ENCODE data around the gene DAND5. TPM values are rescaled to one million over a fixed set of nuclear protein-coding genes. Genes with fewer than 3 reads are reported as not detected.
A peak's percentile ranks its signal among the peaks of the same experiment; 100 is the strongest.

Gene DAND5
- total and polyA plus RNA-seq, 8 donors, result 0.13 to 0.54 (median 0.30) TPM; not detected in 1

DNA sequence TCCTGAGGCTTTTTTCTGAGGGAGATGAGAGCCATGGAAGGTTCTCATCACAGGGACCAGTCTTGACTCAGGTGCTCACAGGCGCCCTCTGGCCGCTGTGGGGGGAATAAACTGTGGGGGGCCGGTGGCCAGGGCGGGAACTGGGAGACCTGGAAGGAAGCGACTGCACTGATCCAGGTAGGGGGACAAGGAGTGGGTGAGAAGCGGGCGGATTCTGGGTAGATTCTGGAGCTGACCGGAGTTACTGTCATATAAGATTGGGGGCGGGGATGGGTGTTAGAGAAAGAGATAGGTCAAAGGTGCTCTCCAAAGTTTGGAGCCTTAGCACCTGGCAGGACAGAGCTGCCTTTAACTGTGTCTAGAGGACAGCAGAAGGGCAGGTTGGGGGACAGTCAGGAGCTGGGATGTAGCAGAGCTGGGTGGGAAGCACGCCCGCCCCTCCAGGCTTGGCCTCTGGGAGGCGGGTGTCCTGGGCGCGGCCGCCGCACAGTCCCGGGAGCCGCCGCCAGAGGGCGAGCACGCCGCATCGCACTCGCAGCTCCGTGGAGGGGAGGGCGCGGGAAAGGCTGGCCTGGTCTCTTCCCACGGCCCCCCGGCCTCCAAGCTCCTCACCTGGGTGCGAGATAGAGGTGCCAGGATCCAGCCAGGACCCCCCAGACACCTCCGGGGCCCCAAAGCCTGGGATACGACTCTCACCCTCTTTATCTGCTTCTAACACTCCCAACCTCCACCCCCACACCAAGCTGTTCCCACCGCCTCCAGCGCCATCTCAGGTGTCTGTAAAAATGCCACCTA, 4.2 kb upstream of the DAND5 start:
- peak overlapping the region; percentile 26 to 42 for H3K4me3 ChIP-seq
- H3K4me1 ChIP-seq, result peaks cover 0 to 10% of the 10 kb centered on the region in 2 donors
- ATAC-seq (peak; percentile 99), DNase-seq (peak; percentile 68 to 97 (median 78))
- H3K9me3 ChIP-seq, result no peaks in the 10 kb centered on the region
- no peaks in the 10 kb centered on the region for H3K36me3 ChIP-seq
- intact Hi-C loops (cut with DNase I), result loop anchor here in 1 of 2 donors (10.0 kb wide), 1 partner anchor 80 kb away; the partner anchor contains the start of genes DNASE2 and KLF1
- TF ChIP-seq, protein P1, sequence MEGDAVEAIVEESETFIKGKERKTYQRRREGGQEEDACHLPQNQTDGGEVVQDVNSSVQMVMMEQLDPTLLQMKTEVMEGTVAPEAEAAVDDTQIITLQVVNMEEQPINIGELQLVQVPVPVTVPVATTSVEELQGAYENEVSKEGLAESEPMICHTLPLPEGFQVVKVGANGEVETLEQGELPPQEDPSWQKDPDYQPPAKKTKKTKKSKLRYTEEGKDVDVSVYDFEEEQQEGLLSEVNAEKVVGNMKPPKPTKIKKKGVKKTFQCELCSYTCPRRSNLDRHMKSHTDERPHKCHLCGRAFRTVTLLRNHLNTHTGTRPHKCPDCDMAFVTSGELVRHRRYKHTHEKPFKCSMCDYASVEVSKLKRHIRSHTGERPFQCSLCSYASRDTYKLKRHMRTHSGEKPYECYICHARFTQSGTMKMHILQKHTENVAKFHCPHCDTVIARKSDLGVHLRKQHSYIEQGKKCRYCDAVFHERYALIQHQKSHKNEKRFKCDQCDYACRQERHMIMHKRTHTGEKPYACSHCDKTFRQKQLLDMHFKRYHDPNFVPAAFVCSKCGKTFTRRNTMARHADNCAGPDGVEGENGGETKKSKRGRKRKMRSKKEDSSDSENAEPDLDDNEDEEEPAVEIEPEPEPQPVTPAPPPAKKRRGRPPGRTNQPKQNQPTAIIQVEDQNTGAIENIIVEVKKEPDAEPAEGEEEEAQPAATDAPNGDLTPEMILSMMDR (IDR thresholded peaks at IDR 0.05), result peak; percentile 94 to 97
- H3K27me3 ChIP-seq, result no peaks in the 10 kb centered on the region
- H3K27ac ChIP-seq, result peak overlapping the region in 1 of 2 donors; percentile 68

GRCh38 chr19:12965812-12966135, 3.6 kb upstream of the DAND5 start:
- Histone ChIP-seq H3K36me3 (no peaks in the 10 kb centered on the region), H3K4me3 (peak overlapping the region in 1 of 2 donors; percentile 42), H3K4me1 (peaks cover 0 to 10% of the 10 kb centered on the region in 2 donors), H3K9me3 (no peaks in the 10 kb centered on the region), H3K27me3 (no peaks in the 10 kb centered on the region), H3K27ac (no peak overlapping the region)
- DNase-seq, result no peak
- intact Hi-C loops (cut with DNase I), result loop anchor here in 1 of 2 donors (10.0 kb wide), 1 partner anchor 81 kb away; the partner anchor contains the start of genes DNASE2 and KLF1
- TF ChIP-seq, protein P1 (IDR thresholded peaks at IDR 0.05), result no peak
- no peak for ATAC-seq

DNA sequence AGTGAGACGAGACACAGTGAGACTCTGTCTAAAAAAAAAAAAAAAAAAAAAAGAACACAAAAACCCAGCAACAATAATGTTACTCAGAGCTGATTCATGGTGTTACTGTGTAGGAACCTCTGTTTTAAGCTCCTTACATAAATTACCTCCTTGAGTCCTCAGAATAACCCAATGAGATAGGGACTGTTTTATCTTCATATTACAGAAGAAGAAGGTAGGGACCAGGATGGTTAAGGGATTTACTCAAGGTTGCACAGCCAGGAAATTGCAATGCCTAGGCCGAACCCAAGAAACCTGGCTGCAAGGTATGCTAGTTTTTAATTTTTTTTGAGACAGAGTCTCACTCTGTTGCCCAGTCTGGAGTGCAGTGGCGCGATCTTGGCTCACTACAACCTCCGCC, 1.5 kb upstream of the DAND5 start:
- H3K4me3 ChIP-seq, result no peak overlapping the region
- no peak overlapping the region for H3K27ac ChIP-seq
- no peaks in the 10 kb centered on the region for H3K9me3 ChIP-seq
- H3K27me3 ChIP-seq, result no peaks in the 10 kb centered on the region
- H3K36me3 ChIP-seq, result no peaks in the 10 kb centered on the region
- intact Hi-C loops (cut with DNase I), result loop anchor here in 1 of 2 donors (10.0 kb wide), 1 partner anchor 83 kb away; the partner anchor contains the start of genes DNASE2 and KLF1
- ATAC-seq (no peak), DNase-seq (no peak)
- H3K4me1 ChIP-seq, result peaks cover 0 to 10% of the 10 kb centered on the region in 2 donors
- TF ChIP-seq, protein P1 (IDR thresholded peaks at IDR 0.05), result no peak

DNA sequence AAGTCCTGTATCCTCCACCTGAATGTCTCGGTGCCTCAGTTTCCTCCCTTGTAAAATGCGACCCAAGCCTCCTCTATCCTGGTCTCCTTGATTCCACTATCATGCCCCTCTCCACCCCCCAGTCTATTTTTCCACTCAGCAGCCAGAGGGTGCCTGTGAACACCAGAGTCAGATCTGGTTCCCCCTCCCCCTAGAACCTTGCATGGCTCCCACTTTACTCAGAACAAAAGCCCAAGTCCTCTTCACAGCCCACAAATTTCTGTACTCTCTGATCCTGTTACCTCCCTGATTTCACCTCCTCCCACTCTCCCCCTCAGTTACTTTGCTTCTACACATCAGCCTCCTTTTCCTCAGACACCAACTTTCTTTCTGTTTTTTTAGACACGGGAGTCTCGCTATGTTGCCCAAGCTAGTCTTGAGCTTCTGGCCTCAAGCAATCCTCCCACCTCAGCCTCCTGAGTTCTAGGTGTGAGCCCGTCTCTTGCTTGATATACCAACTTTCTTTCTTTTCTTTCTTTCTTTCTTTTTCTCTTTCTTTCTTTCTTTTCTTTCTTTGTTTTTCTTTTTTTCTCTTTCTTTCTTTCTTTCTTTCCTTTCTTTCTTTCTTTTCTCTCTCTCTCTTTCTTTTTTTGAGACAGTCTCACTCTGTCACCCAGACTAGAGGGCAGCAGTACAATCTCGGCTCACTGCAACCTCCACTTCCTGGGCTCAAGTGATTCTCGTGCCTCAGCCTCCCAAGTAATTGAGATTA, 869 bp downstream of the DAND5 start:
- no peaks in the 10 kb centered on the region for H3K36me3 ChIP-seq
- H3K27me3 ChIP-seq, result no peaks in the 10 kb centered on the region
- DNase-seq (no peak), ATAC-seq (no peak)
- intact Hi-C loops (cut with DNase I), result loop anchor here in 1 of 2 donors (10.0 kb wide), 1 partner anchor 295 kb away; no protein-coding TSS in a partner anchor
- H3K9me3 ChIP-seq, result no peaks in the 10 kb centered on the region
- H3K4me1 ChIP-seq, result peaks cover 0 to 5% of the 10 kb centered on the region in 2 donors
- H3K4me3 ChIP-seq, result no peak overlapping the region
- H3K27ac ChIP-seq, result no peak overlapping the region
- TF ChIP-seq, protein P1 (IDR thresholded peaks at IDR 0.05), result no peak

GRCh38 chr19:12973236-12973635, 3.9 kb downstream of the DAND5 start:
- Histone ChIP-seq H3K27ac (no peak overlapping the region), H3K36me3 (no peaks in the 10 kb centered on the region), H3K9me3 (no peaks in the 10 kb centered on the region), H3K4me1 (no peaks in the 10 kb centered on the region), H3K27me3 (no peaks in the 10 kb centered on the region), H3K4me3 (no peak overlapping the region)
- ATAC-seq, result no peak
- DNase-seq, result no peak
- TF ChIP-seq, protein P1 (IDR thresholded peaks at IDR 0.05), result no peak
- intact Hi-C loops (cut with DNase I), result loop anchor here in 1 of 2 donors (10.0 kb wide), 1 partner anchor 292 kb away; no protein-coding TSS in a partner anchor
